ENCODE measurements around the gene ABITRAM.
"Not testable (repeated sequence)": the region's sequence is repeated elsewhere in the genome, so short reads cannot be mapped to it uniquely, and the experiment has no call there.

ABITRAM gene, protein sequence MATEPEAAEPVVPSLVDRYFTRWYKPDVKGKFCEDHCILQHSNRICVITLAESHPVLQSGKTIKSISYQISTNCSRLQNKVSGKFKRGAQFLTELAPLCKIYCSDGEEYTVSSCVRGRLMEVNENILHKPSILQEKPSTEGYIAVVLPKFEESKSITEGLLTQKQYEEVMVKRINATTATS

GRCh38 chr9:108934323-108934893 is at the start of gene ABITRAM:
ABITRAM (plus strand) TSS chr9:108934400; CDS start chr9:108934487, 87 bp downstream.
- DNase-seq, result peak; percentile 86

DNA sequence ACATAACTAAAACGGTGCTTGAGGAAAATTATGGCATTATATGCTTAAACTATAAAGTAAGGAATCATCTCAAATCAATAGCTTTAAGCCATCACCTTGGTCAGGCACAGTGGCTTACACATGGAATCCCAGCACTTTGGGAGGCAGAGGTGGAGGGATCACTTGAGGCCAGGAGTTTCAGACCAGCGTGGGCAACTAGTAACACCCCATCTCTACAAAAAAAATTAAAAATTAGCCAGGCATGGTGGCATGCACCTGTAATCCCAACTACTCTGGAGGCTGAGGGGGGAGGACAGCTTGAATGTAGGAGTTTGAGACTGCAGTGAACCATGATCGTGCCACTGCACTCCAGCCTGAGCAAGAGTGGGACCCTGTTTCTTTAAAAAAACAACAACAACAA is 49.5 kb upstream of the ABITRAM start:
- no peak for DNase-seq

- peak; percentile 50 for DNase-seq
Observed at GRCh38 chr9:108885643-108886348, 48.4 kb upstream of the ABITRAM start.

GRCh38 chr9:108886594-108887271 is 47.5 kb upstream of the ABITRAM start:
- not testable (repeated sequence) for DNase-seq

DNA sequence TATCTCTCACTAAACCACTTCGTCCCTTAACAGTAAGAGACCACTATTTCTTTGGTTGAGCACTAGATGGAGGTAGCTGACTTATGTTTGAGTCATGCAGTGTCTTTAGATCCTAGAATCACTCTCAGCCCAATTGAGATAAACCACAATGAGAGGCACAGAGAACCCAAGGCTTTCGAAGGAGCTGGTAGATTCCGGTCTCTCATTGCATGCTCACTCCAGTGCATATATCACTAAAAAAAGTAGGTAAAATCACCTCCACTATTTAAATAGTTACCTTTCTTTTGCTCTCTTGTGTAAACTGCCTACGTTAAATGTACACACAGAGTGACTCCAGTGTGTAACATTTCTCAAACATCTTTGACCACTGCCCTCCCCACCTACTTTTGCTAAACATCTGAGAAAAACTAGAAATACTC is 44.5 kb upstream of the ABITRAM start:
- no peak for DNase-seq

GRCh38 chr9:108894225-108894997 is 39.8 kb upstream of the ABITRAM start:
- no peak for DNase-seq

GRCh38 chr9:108897324-108898096 is 36.7 kb upstream of the ABITRAM start:
- no peak for DNase-seq

DNA sequence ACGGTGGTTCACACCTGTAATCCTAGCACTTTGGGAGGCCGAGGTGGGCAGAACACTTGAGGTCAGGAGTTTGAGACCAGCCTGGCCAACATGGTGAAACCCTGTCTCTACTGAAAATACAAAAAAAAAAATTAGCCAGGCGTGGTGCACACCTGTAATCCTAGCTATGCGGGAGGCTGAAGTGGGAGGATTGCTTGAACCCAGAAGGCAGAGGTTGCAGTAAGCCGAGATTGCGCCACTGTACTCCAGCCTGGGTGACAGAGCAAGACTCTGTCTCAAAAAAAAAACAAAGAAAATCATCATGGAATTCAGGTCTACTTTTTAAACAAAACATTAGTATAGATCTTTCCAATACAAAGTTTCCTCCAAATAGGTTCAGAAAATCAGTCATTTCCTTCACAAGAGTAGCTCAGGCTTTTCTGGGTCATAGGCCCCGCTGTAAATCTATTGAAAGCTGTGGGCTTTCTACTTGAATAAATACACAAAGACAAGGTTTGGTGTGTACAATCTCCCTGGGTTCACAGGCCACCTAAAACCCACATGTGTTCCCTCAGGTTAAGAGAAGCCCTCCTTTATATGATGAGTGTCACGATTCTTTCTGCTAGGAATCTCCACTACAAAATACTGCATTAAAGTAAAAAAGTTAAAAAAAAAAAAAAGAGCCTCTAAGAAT is 35.0 kb upstream of the ABITRAM start:
- DNase-seq, result not testable (repeated sequence)

- no peak for DNase-seq
Observed at GRCh38 chr9:108900176-108900575, 34.0 kb upstream of the ABITRAM start.

DNA sequence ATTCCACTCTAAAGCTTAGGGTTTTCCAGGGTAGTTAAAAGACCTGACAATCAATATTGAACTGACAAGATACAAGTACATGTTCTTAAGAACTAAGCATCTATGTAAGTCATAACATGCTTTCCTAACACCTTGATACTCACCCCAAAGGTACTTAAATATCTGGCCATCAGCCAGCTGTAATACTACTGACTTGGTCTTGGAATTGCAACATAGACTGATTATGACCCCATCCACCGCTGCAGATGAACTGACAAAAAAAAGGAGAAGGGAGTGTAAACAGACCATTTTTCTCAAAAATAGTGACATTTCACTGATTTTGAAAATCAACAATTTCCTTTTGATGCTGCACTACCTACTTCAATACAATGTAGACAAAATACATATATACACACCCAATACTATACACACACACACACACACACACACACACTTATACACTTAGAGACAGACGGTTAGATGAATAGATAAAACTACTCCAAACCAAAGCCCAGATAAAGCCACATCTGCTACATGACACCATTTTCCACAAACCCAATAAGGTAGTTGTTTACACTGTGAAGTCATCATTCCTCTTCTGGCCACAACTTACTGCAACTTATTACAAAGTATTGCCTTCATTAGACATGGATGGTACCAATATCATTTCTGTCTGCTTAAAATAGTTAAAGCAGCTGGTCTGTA is 30.6 kb upstream of the ABITRAM start:
- no peak for DNase-seq

- DNase-seq, result no peak
Observed at GRCh38 chr9:108904161-108904560, 30.0 kb upstream of the ABITRAM start.

- no peak for DNase-seq
Observed at GRCh38 chr9:108905494-108905893, 28.7 kb upstream of the ABITRAM start.

DNA sequence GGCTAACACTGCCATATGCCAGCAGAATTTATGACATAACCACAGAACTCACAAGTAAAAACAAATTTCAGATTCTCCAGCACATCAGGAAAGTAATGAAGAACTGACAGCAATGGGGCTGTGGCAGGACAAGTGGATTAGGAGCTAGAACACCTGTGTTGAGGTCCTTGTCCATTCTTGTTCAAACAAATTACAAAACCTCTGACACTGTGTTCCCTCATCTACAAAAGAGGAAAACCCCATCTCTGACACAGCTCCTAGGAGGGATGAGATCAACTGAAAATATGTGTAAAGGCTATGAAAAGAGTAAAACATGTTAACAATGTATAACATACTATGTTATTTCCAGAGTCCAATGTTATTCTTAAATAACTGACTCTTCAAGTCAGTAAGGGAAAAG is 23.8 kb upstream of the ABITRAM start:
- DNase-seq, result no peak

GRCh38 chr9:108910914-108911313 is 23.3 kb upstream of the ABITRAM start:
- no peak for DNase-seq

- no peak for DNase-seq
Observed at GRCh38 chr9:108911820-108912219, 22.4 kb upstream of the ABITRAM start.

DNA sequence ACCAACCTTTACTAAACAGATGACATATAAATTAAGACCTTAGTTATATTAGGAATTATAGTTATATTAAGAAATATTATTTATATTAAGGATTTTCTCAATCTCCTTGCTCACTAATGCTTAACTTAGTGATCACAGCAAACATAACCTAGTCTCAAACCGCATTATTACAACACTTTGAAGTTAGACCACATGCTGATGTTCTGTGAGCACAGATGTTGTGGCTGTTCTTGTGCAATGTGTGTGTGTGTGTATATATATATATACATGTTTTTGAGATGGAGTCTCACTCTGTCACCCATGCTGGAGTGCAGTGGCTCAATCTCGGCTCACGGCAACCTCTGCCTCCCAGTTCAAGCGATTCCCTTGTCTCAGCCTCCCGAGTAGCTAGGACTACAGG is 20.8 kb upstream of the ABITRAM start:
- DNase-seq, result no peak

GRCh38 chr9:108919517-108919916 is 14.7 kb upstream of the ABITRAM start:
- DNase-seq, result no peak

GRCh38 chr9:108920401-108920800 is 13.8 kb upstream of the ABITRAM start:
- DNase-seq, result not testable (repeated sequence)

DNA sequence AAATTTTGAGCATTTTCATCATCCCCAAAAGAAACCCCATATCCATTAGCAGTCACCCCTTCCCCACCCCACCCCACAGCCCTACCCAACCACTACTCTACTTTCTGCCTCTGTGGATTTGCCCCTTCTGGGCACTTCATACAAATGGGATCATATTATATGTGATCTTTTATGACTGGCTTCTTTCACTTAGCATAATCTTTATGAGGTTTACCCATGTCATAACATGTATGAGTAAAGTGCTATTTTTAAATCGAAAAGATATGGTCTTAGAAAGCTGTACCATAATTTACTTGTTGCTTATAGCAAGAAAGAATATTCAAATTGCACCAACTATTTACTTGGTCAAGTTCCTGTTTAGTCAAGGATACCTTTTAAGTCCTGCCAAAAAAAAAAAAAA is 13.0 kb upstream of the ABITRAM start:
- no peak for DNase-seq

GRCh38 chr9:108924466-108924865 is 9.7 kb upstream of the ABITRAM start:
- DNase-seq, result no peak

DNA sequence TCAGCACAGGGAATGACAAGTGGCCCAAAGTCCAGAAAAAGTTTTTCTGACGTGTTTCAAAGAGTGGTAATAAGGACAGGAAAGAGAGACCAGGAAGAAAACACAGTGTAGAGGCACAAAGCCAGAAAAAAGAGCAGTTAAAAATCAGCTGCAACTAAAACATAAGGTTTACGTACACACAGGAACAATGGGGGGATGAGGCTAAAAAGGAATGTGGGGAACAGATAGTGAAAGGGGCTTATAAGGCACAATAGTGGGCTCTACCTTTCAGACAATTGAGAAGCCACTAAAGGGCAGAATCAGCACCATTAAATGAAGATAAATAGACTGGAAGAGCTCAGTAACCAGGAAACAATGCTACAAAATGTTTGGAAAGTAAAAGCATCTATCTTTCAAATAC is 5.8 kb upstream of the ABITRAM start:
- no peak for DNase-seq

Measured in kidney glomerular epithelial cell (primary cell).